Smooth muscle cell (in vitro differentiated cells): ENCODE results near the gene NXPH4. TPM values are rescaled to one million over a fixed set of nuclear protein-coding genes. Genes with fewer than 3 reads are reported as not detected.

Source experiments
- DNase-seq: peaks from one replicate; lab custom pipeline; 2025; ENCODE audit not compliant: unreplicated experiment; lab: John Stamatoyannopoulos, UW
- H2AFZ ChIP-seq: fragments of 200-600 bp; sonication (generic); 2 replicates; pipeline ENCODE4 v1.6.0; 2016; ENCODE audit warnings: antibody characterized with exemption, low read depth, mild to moderate bottlenecking
- H3F3A ChIP-seq: fragments of 200-600 bp; sonication (generic); 2 replicates; pipeline ENCODE4 v1.6.0; 2017; ENCODE audit warnings: antibody characterized with exemption, low read depth
- H3K27ac ChIP-seq: fragments of 200-600 bp; sonication (generic); 2 replicates; pipeline ENCODE4 v1.5.1; 2016; ENCODE audit warnings: low read depth, mild to moderate bottlenecking
- H3K27me3 ChIP-seq: fragments of 200-600 bp; sonication (generic); 2 replicates; pipeline ENCODE4 v1.6.1; 2016; ENCODE audit warnings: low read depth, mild to moderate bottlenecking
- H3K36me3 ChIP-seq: fragments of 200-600 bp; sonication (generic); 2 replicates; pipeline ENCODE4 v1.5.1; 2016; ENCODE audit warnings: low read depth
- H3K4me1 ChIP-seq: fragments of 200-600 bp; sonication (generic); 2 replicates; pipeline ENCODE4 v1.5.1; 2016; ENCODE audit warnings: low read depth
- H3K4me2 ChIP-seq: fragments of 200-600 bp; sonication (generic); 2 replicates; pipeline ENCODE4 v1.6.0; 2016; ENCODE audit warnings: mild to moderate bottlenecking
- H3K4me3 ChIP-seq: fragments of 200-600 bp; sonication (generic); 2 replicates; pipeline ENCODE4 v1.5.1; 2016; ENCODE audit warnings: mild to moderate bottlenecking
- H3K79me2 ChIP-seq: fragments of 200-600 bp; sonication (generic); 2 replicates; pipeline ENCODE4 v1.6.0; 2016; ENCODE audit warnings: low read depth, mild to moderate bottlenecking
- H3K9ac ChIP-seq: fragments of 200-600 bp; sonication (generic); 2 replicates; pipeline ENCODE4 v1.6.0; 2016; ENCODE audit warnings: low read depth
- H3K9me3 ChIP-seq: fragments of 200-600 bp; sonication (generic); replicated peaks from 2 replicates; pipeline ENCODE4 v1.5.1; 2016; ENCODE audit warnings: low read depth
- H4K20me1 ChIP-seq: fragments of 200-600 bp; sonication (generic); 2 replicates; pipeline ENCODE4 v1.6.0; 2016; ENCODE audit warnings: low read depth
- CTCF ChIP-seq: fragments of 200-600 bp; sonication (generic); IDR thresholded peaks from 2 replicates; pipeline ENCODE4 v1.5.1; 2017; ENCODE audit warnings: borderline replicate concordance, mild to moderate bottlenecking, antibody characterized with exemption; ENCODE audit not compliant: insufficient read depth, poor library complexity, severe bottlenecking
- WGBS: methylation state at CpG from one replicate; pipeline ENCODE4 v1.1.7; 2016; ENCODE audit warnings: low lambda C conversion rate; 5-methylcytosine and 5-hydroxymethylcytosine counted together
- polyA plus RNA-seq: library from polyadenylated mRNA; unstranded; fragments of >200 nt; fragmentation: Nextera tagmentation; extraction: Ambion mirVana; gene quantifications from 2 replicates; pipeline ENCODE4 v1.2.1, GENCODE V29; 2016
- total RNA-seq: library from RNA; depleted of rRNA; stranded (reverse); fragments of >200 nt; gene quantifications from 2 replicates; pipeline ENCODE4 v1.2.3, GENCODE V29; 2014

Gene NXPH4
- total and polyA plus RNA-seq, 2 experiments from 2014 or later: 3.9 to 10.7 TPM

- Histone ChIP-seq H3K36me3 (no peaks in the 10 kb centered on the region), H3K27me3 (peaks cover 18% of the 10 kb centered on the region), H3K9ac (no peak overlapping the region), H3K4me3 (peak overlapping the region; percentile 80), H4K20me1 (peaks cover 39% of the 10 kb centered on the region), H3K27ac (no peak overlapping the region), H2AFZ (no peak overlapping the region), H3K79me2 (no peaks in the 10 kb centered on the region), H3K4me2 (peak overlapping the region; percentile 99), H3F3A (peaks cover 11% of the 10 kb centered on the region), H3K4me1 (peaks cover 29% of the 10 kb centered on the region), H3K9me3 (no peaks in the 10 kb centered on the region)
- no peak for TF ChIP-seq CTCF
- 9% methylated on average over 19 of the region's 19 CpGs for WGBS
- no peak for DNase-seq
Measured at GRCh38 chr12:57240926-57241401, 24.4 kb downstream of the NXPH4 start.

- Histone ChIP-seq H3K36me3 (no peaks in the 10 kb centered on the region), H3K9me3 (no peaks in the 10 kb centered on the region), H2AFZ (no peak overlapping the region), H3K9ac (no peak overlapping the region), H3K4me1 (peaks cover 29% of the 10 kb centered on the region), H3K27ac (no peak overlapping the region), H4K20me1 (peaks cover 39% of the 10 kb centered on the region), H3K79me2 (no peaks in the 10 kb centered on the region), H3K4me3 (peak overlapping the region; percentile 80), H3K4me2 (peak overlapping the region; percentile 99), H3F3A (peaks cover 10% of the 10 kb centered on the region), H3K27me3 (peaks cover 18% of the 10 kb centered on the region)
- DNase-seq: no peak
- 18% methylated on average over 47 of the region's 48 CpGs for WGBS
- TF ChIP-seq CTCF: no peak
Measured at GRCh38 chr12:57241402-57242310, 25.1 kb downstream of the NXPH4 start.

GRCh38 chr12:57242329-57242690, 25.7 kb downstream of the NXPH4 start:
- Histone ChIP-seq H3K36me3 (no peaks in the 10 kb centered on the region), H3K27ac (no peak overlapping the region), H3K27me3 (peaks cover 18% of the 10 kb centered on the region), H3K4me3 (peak overlapping the region; percentile 57), H4K20me1 (peaks cover 37% of the 10 kb centered on the region), H3K9ac (no peak overlapping the region), H3K4me1 (peaks cover 29% of the 10 kb centered on the region), H2AFZ (no peak overlapping the region), H3K79me2 (no peaks in the 10 kb centered on the region), H3F3A (peaks cover 4% of the 10 kb centered on the region), H3K9me3 (no peaks in the 10 kb centered on the region), H3K4me2 (peak overlapping the region; percentile 99)
- no peak for TF ChIP-seq CTCF
- 8% methylated on average over 10 of the region's 18 CpGs for WGBS
- no peak for DNase-seq
